SU-DHL-6 (cell line): ENCODE results near the gene ALKBH4.
"Not testable (repeated sequence)": the region's sequence is repeated elsewhere in the genome, so short reads cannot be mapped to it uniquely, and the experiment has no call there.

ENCODE experiments used
- H2AFZ ChIP-seq: fragments of 200-600 bp; sonication (generic); 2 replicates; pipeline ENCODE4 v1.6.1; 2014; ENCODE audit warnings: low read depth, mild to moderate bottlenecking, moderate library complexity, mixed read lengths, antibody characterized with exemption, low read length; ENCODE audit not compliant: severe bottlenecking
- H3F3A ChIP-seq: fragments of 200-600 bp; shearing (Covaris generic); 2 replicates; pipeline ENCODE4 v1.6.0; 2016; ENCODE audit warnings: antibody characterized with exemption, mild to moderate bottlenecking; ENCODE audit not compliant: insufficient read depth
- H3K27ac ChIP-seq: fragments of 200-600 bp; sonication (generic); 2 replicates; pipeline ENCODE4 v1.5.1; 2016; ENCODE audit warnings: low read depth, mild to moderate bottlenecking, low read length, moderate library complexity, mixed read lengths
- H3K27me3 ChIP-seq: fragments of 200-600 bp; sonication (generic), shearing (Covaris generic); 2 replicates; pipeline ENCODE4 v1.6.0; 2014; ENCODE audit warnings: mild to moderate bottlenecking, low read length
- H3K36me3 ChIP-seq: fragments of 200-600 bp; sonication (generic); 2 replicates; pipeline ENCODE4 v1.6.1; 2014; ENCODE audit warnings: mild to moderate bottlenecking, low read length, mixed read lengths
- H3K4me2 ChIP-seq: fragments of 300-600, 200-600 bp; shearing (Covaris generic), sonication (generic); 2 replicates; pipeline ENCODE4 v1.6.0; 2014; ENCODE audit warnings: low read length, low read depth, mild to moderate bottlenecking; ENCODE audit not compliant: poor library complexity, severe bottlenecking
- H3K4me3 ChIP-seq: fragments of 200-600 bp; sonication (generic); 2 replicates; pipeline ENCODE4 v1.5.1; 2014; ENCODE audit warnings: antibody characterized with exemption, low read length, mild to moderate bottlenecking, mixed read lengths; ENCODE audit not compliant: insufficient read depth, poor library complexity, severe bottlenecking
- H3K79me2 ChIP-seq: fragments of 200-600 bp; sonication (generic); 2 replicates; pipeline ENCODE4 v1.6.1; 2014; ENCODE audit warnings: mild to moderate bottlenecking, low read length, moderate library complexity; ENCODE audit not compliant: insufficient read depth
- H3K9ac ChIP-seq: fragments of 200-600 bp; sonication (generic); 2 replicates; pipeline ENCODE4 v1.7.0; 2014; ENCODE audit warnings: mild to moderate bottlenecking, low read length
- H3K9me2 ChIP-seq: fragments of 200-600 bp; sonication (generic); replicated peaks from 2 replicates; pipeline ENCODE4 v1.6.1; 2014; ENCODE audit warnings: low read length; ENCODE audit not compliant: insufficient read depth
- H3K9me3 ChIP-seq: fragments of 200-600 bp; sonication (generic); 2 replicates; pipeline ENCODE4 v1.6.1; 2014; ENCODE audit warnings: low read length, mixed read lengths; ENCODE audit not compliant: insufficient read depth
- H4K20me1 ChIP-seq: fragments of 200-600 bp; sonication (generic); 2 replicates; pipeline ENCODE4 v1.6.1; 2014; ENCODE audit warnings: low read depth, mild to moderate bottlenecking, antibody characterized with exemption, low read length, moderate library complexity, mixed read lengths
- EZH2phosphoT487 ChIP-seq: fragments of 200-600 bp; sonication (generic), shearing (Covaris generic); conservative IDR thresholded peaks from 2 replicates; pipeline ENCODE4 v1.6.1; 2018; ENCODE audit warnings: mild to moderate bottlenecking, antibody characterized with exemption, low read length, moderate library complexity, mixed read lengths
- TF ChIP-seq, protein P1 (sequence below): fragments of 200-600 bp; sonication (generic); IDR thresholded peaks from one replicate; pipeline ENCODE4 v1.5.1; 2017; ENCODE audit warnings: antibody characterized with exemption, mild to moderate bottlenecking, low read length, moderate library complexity; ENCODE audit not compliant: insufficient read depth, poor library complexity, severe bottlenecking

Gene ALKBH4, protein sequence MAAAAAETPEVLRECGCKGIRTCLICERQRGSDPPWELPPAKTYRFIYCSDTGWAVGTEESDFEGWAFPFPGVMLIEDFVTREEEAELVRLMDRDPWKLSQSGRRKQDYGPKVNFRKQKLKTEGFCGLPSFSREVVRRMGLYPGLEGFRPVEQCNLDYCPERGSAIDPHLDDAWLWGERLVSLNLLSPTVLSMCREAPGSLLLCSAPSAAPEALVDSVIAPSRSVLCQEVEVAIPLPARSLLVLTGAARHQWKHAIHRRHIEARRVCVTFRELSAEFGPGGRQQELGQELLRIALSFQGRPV

DNA sequence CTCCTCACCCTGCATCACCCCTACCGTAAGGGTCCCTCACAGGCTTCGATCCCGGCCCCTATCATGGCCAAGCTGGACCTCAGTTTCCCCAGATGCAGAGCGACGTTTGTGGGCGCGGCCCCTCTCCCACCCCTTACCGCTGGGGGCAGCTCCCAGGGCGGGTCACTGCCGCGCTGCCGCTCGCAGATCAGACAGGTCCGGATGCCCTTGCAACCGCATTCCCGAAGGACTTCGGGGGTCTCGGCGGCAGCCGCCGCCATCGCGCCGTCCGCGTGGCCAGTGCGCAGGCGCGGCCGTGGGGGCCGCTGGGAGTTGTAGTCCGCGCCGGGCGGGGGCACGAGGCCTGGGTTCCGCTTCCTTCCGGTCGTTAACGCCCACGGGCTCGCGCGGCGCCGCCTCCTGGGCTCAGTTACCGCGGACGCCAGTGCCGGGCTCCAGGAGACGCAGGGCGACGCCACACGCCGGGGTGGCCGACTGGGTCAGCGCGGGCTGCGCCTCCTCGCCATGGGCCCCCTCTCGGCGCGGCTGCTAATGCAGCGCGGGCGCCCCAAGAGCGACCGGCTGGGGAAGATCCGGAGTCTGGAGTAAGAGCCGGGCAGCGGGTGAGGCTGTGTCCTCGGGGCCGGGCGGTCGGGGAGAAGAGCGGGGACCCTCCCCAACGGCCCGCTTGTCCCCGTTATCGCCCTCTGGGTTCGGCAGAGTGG lies at the start of gene ALKBH4, which contains the start of gene LRWD1:
Gene ALKBH4 (minus strand): TSS at position 287 of the 704 bp plus-strand sequence. CDS start 27 bp downstream, at position 260.
Gene LRWD1 (plus strand): TSS at position 408 of the 704 bp plus-strand sequence. CDS start 97 bp downstream, at position 505.
- peak within 1 kb of the TSS; percentile 75 for H3K27ac ChIP-seq
- H3K79me2 ChIP-seq, result peaks cover 32% of the 10 kb centered on the region
- H3K9me3 ChIP-seq, result no peaks in the 10 kb centered on the region
- H3K36me3 ChIP-seq, result no peaks in the 10 kb centered on the region
- peaks cover 17% of the 10 kb centered on the region; the same call in 1 of the 2 replicates for H3F3A ChIP-seq
- H4K20me1 ChIP-seq, result no peaks in the 10 kb centered on the region; the same call in 1 of the 2 replicates
- H2AFZ ChIP-seq, result peak within 1 kb of the TSS; percentile 82
- H3K4me3 ChIP-seq, result peak within 1 kb of the TSS; percentile 89
- TF ChIP-seq, protein P1, sequence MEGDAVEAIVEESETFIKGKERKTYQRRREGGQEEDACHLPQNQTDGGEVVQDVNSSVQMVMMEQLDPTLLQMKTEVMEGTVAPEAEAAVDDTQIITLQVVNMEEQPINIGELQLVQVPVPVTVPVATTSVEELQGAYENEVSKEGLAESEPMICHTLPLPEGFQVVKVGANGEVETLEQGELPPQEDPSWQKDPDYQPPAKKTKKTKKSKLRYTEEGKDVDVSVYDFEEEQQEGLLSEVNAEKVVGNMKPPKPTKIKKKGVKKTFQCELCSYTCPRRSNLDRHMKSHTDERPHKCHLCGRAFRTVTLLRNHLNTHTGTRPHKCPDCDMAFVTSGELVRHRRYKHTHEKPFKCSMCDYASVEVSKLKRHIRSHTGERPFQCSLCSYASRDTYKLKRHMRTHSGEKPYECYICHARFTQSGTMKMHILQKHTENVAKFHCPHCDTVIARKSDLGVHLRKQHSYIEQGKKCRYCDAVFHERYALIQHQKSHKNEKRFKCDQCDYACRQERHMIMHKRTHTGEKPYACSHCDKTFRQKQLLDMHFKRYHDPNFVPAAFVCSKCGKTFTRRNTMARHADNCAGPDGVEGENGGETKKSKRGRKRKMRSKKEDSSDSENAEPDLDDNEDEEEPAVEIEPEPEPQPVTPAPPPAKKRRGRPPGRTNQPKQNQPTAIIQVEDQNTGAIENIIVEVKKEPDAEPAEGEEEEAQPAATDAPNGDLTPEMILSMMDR, result no peak
- no peak for TF ChIP-seq EZH2phosphoT487
- peak within 1 kb of the TSS; percentile 73 for H3K4me2 ChIP-seq
- H3K9ac ChIP-seq, result peak within 1 kb of the TSS; percentile 87
- no peaks in the 10 kb centered on the region for H3K9me2 ChIP-seq
- no peaks in the 10 kb centered on the region for H3K27me3 ChIP-seq

DNA sequence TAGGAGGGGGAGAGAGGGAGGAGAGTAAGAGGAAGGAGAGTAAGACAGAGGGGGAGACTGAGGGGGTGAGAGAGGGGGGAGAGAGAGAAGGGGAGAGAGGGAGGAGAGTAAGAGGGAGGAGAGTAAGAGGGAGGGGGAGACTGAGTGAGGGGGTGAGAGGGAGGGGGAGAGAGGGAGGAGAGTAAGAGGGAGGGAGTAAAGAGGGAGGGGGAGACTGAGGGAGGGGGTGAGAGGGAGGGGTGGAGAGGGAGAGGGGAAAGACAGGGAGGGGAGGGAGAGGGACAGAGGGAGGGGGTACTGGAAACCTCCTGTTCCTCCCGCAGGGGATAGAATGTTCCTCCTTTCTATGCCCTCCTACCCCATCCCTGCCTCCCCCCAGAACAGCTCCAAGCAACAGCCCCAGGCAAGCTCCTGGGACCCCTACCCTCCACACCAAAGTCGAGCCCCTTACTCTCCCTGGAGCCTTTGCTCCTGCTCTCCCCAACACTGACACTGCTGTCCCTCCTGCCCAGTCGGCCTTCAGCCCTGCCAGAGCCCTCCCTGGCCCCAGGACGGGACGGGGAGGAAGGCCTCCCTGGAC lies 48.1 kb upstream of the ALKBH4 start:
- H3K79me2 ChIP-seq, H3F3A ChIP-seq, H4K20me1 ChIP-seq, H2AFZ ChIP-seq, H3K27ac ChIP-seq, H3K4me3 ChIP-seq, H3K9me2 ChIP-seq, H3K4me2 ChIP-seq, H3K36me3 ChIP-seq, H3K27me3 ChIP-seq, H3K9ac ChIP-seq, H3K9me3 ChIP-seq: not testable (repeated sequence)

DNA sequence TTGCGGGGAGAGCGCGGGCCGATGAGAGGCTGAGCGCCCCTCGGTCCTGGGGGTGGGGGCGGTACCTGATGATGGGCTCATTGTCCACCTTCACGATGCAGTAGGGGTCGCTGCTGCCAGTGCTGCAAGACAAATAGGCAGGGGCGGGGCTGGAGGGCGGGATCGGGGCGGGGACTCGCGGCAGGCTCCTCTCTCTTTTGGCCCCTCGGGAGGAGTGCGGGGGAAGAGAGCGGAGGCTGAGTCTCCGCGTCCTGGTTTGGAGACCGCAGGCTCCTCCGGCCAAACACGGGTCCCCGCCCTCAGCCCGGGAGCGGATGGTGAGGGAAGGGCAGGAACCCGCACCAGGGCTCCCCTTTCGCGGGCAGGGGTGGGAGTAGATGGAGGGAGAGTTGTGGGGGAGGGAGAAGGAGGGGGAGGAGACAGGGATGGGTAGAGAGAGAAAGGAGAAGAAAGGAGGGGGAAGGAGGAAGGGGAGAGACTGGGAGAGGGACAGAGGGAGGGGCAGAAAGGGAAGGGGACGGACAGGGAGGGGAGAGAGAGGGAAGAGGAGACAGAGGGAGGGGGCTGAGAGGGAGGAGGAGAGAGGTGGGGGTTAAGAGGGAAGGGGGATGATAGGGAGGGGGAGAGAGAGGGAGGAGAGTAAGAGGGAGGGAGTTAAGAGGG lies 47.3 kb upstream of the ALKBH4 start:
- not testable (repeated sequence) for H3K4me3 ChIP-seq, H3K79me2 ChIP-seq, H2AFZ ChIP-seq, H3K9ac ChIP-seq, H3K36me3 ChIP-seq, H3K4me2 ChIP-seq, H3K9me2 ChIP-seq, H3F3A ChIP-seq, H3K9me3 ChIP-seq, H4K20me1 ChIP-seq, H3K27ac ChIP-seq, H3K27me3 ChIP-seq

DNA sequence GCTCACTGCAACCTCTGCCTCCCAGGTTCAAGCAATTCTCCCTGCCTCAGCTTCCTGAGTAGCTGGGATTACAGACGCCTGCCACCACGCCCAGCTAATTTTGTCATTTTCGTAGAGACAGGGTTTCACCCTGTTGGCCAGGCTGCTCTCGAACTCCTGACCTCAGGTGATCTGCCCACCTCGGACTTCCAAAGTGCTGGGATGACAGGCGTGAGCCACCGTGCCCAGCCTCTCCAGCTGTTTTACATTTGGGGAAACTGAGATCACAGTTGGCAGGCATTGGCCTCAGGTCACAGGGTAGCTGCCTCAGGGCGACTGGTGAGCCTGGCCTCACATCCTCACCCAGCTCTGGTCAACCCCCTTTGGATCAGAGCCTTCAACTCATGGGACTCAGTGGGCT lies 45.9 kb upstream of the ALKBH4 start:
- not testable (repeated sequence) for H3K4me3 ChIP-seq, H3K4me2 ChIP-seq, H3K27ac ChIP-seq, H3K27me3 ChIP-seq, H3K9ac ChIP-seq, H3K79me2 ChIP-seq, H2AFZ ChIP-seq, H3F3A ChIP-seq, H3K9me2 ChIP-seq, H4K20me1 ChIP-seq, H3K9me3 ChIP-seq, H3K36me3 ChIP-seq

DNA sequence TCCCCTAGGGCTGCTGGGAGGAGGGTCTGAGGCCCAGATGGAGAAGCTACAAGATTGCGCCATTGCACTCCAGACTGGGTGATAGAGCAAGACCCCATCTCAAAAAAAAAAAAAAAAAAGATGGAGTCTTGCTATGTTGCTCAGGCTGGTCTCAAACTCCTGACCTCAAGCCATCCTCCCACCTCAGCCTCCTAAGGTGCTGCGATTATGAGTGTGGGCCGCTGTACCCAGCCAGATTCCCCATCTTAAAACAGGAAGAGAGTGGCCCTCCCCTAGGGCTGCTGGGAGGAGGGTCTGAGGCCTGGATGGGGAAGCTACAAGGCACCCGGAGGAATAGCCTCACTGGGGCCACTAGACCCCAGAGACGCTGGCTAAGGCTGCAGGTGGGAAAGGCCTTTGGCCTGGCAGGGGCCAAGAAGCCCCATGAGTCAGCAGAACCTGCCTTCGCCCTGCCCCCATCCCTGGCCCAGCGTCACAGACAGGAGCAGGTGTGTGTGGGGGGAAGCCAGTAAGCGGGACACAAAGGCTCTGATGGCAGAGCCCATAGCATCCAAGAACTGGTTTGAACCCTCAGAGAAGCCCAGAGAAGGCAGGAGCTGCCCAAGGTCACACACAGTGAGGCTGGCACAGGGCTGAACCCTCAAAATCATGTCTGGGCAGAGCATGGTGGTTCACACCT lies 42.9 kb upstream of the ALKBH4 start:
- H3K9me2 ChIP-seq, H4K20me1 ChIP-seq, H3K36me3 ChIP-seq, H3K4me2 ChIP-seq, H3K9me3 ChIP-seq, H3F3A ChIP-seq, H3K79me2 ChIP-seq, H3K27me3 ChIP-seq, H3K27ac ChIP-seq, H3K4me3 ChIP-seq, H3K9ac ChIP-seq, H2AFZ ChIP-seq: not testable (repeated sequence)

DNA sequence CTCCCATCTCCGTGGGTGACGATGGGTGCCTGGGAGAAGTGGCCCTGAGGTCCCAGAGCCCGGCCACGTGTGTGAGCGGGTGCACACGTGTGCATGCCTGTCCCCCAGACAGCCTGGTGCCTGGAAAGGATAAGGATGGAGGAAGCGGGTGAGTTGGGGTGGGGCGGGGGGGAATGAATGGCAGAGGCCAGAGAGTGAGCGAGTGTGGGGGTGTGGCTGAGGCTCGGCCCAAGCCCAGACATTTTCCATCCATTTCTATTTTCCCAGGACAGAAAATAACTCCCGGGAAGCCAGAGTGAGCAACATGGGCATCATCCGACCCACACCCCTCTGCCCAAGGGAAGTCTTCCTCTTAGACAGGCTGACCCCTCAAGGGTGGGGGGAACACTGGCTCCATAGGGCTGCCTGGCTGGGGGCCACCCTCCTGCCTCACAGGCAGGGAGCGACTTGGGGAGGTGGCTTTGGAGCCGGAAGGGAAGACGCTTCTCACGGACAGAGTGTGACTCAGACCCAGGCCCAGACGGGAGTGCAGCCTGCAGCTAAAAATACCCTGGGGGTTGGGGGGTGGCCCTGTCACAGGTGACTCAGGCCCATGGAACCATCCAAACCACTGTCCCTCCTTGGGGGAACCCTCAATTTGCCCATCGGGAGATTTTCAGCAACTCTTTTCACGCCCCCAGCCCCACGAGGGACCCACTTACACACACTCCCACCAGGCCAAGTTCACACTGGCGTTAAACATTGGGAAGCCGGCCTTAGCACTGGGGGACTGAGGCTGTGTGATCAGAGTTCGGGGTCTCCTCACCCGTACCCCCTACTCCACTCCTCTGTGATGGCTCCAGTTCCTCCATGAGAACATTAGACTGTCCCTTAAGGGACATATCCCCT lies 40.9 kb upstream of the ALKBH4 start:
- H3F3A ChIP-seq, result not testable (repeated sequence)

More for the DNA sequence above, 40.9 kb upstream of the ALKBH4 start:
- not testable (repeated sequence) for H2AFZ ChIP-seq, H3K4me3 ChIP-seq, H3K9me2 ChIP-seq, H3K79me2 ChIP-seq, H3K27ac ChIP-seq, H3K36me3 ChIP-seq, H3K4me2 ChIP-seq, H3K9me3 ChIP-seq, H3K9ac ChIP-seq, H4K20me1 ChIP-seq, H3K27me3 ChIP-seq
